Activated CD8-positive, alpha-beta T cell treated with anti-CD3 and anti-CD28 coated beads for 36 hours (primary cell): Measurements from ENCODE around the gene TSC2. TPM values are rescaled to one million over a fixed set of nuclear protein-coding genes. Genes with fewer than 3 reads are reported as not detected.
"Not testable (repeated sequence)": the region's sequence is repeated elsewhere in the genome, so short reads cannot be mapped to it uniquely, and the experiment has no call there.

Source experiments
- ATAC-seq: fragments of 200-7000 bp; cut with Tn5 transposase; one replicate; pipeline ENCODE4 v1.10.0; 2021; ENCODE audit warnings: mild to moderate bottlenecking, moderate library complexity
- CTCF ChIA-PET: fragments of 350-600 bp; sonication (Branson Sonifier 250); formaldehyde crosslinking; loops from one replicate; lab custom pipeline; 2021; ENCODE audit warnings: antibody characterized with exemption; lab: Charles Lee
- POLR2A ChIA-PET: fragments of 350-600 bp; sonication (Branson Sonifier 250); formaldehyde crosslinking; loops from one replicate; lab custom pipeline; 2021; ENCODE audit warnings: antibody characterized with exemption; lab: Charles Lee
- DNase-seq: peaks from one replicate; pipeline ENCODE4 v3.0.0-alpha.2; 2020
- H3K27ac Mint-ChIP-seq: one replicate; pipeline ENCODE4 v1.8.0; 2021; ENCODE audit warnings: mild to moderate bottlenecking, mixed read lengths
- H3K27me3 Mint-ChIP-seq: one replicate; pipeline ENCODE4 v1.8.0; 2021; ENCODE audit warnings: mixed read lengths
- H3K36me3 Mint-ChIP-seq: one replicate; pipeline ENCODE4 v1.8.0; 2021; ENCODE audit warnings: low read depth, mixed read lengths
- H3K4me1 Mint-ChIP-seq: one replicate; pipeline ENCODE4 v1.8.0; 2021; ENCODE audit warnings: low read depth, mixed read lengths
- H3K4me3 Mint-ChIP-seq: one replicate; pipeline ENCODE4 v1.8.0; 2021; ENCODE audit warnings: mild to moderate bottlenecking, moderate library complexity, mixed read lengths
- H3K9me3 Mint-ChIP-seq: one replicate; pipeline ENCODE4 v1.8.0; 2021; ENCODE audit warnings: mixed read lengths
- CTCF ChIP-seq: fragments of 200-600 bp; IDR thresholded peaks from one replicate; pipeline ENCODE4 v1.8.0; 2022; ENCODE audit warnings: antibody characterized with exemption, mild to moderate bottlenecking
- intact Hi-C: fragments of 100-400 bp; cut with micrococcal nuclease; formaldehyde crosslinking; loops from one replicate; pipeline ENCODE4 v1.10.0; 2022
- total RNA-seq, 2 experiments: library from RNA; stranded (reverse); gene quantifications; one replicate each; pipeline ENCODE4 v1.2.3, GENCODE V29; 2021

Gene TSC2
- total RNA-seq, 2 experiments from 2014 or later, result 54.4 to 57.3 TPM

GRCh38 chr16:2009791-2010510 lies 37.8 kb upstream of the TSC2 start, which contains the start of gene ZNF598:
Gene ZNF598, minus strand, starts transcription at chr16:2009821.
- no peak for TF ChIP-seq CTCF
- Mint-ChIP-seq H3K4me3 (peak within 1 kb of the TSS; percentile 97), H3K36me3 (peaks cover 34% of the 10 kb centered on the region), H3K27me3 (no peaks in the 10 kb centered on the region), H3K4me1 (peaks cover 39% of the 10 kb centered on the region), H3K9me3 (no peaks in the 10 kb centered on the region), H3K27ac (peak within 1 kb of the TSS; percentile 94)
- ChIA-PET POLR2A (interaction anchor here (1.1 to 2.8 kb wide), 5 partner anchors 14 to 142 kb away, joined by 5 to 12 read pairs (median 8); partner anchors contain the start of genes RPS2 and TBL3), CTCF (interaction anchor here (2.2 kb wide), 1 partner anchor 131 kb away, joined by 8 read pairs; no protein-coding TSS in a partner anchor)
- intact Hi-C loops, result no loop called here
- DNase-seq, result peak; percentile 83
- ATAC-seq, result peak; percentile 94

DNA sequence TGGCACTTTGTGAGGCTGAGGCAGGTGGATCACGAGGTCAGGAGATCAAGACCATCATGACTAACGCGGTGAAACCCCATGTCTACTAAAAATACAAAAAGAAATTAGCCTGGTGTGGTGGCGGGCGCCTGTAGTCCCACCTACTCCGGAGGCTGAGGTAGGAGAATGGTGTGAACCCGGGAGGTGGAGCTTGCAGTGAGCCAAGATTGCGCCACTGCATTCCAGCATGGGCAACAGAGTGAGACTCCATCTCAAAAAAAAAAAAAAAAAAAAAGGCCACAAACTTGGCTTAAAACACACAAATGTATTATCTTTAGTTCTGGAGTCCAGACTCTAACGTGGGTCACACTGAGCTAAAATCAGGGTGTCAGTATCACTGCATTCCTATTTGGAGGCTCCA lies 36.1 kb upstream of the TSC2 start:
- peak overlapping the region; percentile 21 for H3K4me3 Mint-ChIP-seq
- ATAC-seq, H3K27me3 Mint-ChIP-seq, intact Hi-C loops, H3K27ac Mint-ChIP-seq, H3K9me3 Mint-ChIP-seq, DNase-seq: not testable (repeated sequence)
- peaks cover 25% of the 10 kb centered on the region for H3K4me1 Mint-ChIP-seq
- peaks cover 25% of the 10 kb centered on the region for H3K36me3 Mint-ChIP-seq
- ChIA-PET CTCF (interaction anchor here (2.3 kb wide), 1 partner anchor 11 kb away, joined by 9 read pairs; no protein-coding TSS in a partner anchor), POLR2A (interaction anchor here (0.6 to 2.5 kb wide), 6 partner anchors 8 to 143 kb away, joined by 3 to 8 read pairs (median 4); partner anchors contain the start of genes NPW, RPS2 and TRAF7)

- peaks cover 8% of the 10 kb centered on the region for H3K36me3 Mint-ChIP-seq
- H3K27me3 Mint-ChIP-seq, result no peaks in the 10 kb centered on the region
- DNase-seq (no peak), ATAC-seq (no peak)
- CTCF ChIA-PET, result interaction anchor here (0.7 to 1.5 kb wide), 3 partner anchors 9 to 127 kb away, joined by 3 to 7 read pairs (median 6); no protein-coding TSS in a partner anchor
- H3K4me3 Mint-ChIP-seq, result no peak overlapping the region
- H3K9me3 Mint-ChIP-seq, result no peaks in the 10 kb centered on the region
- peaks cover 7% of the 10 kb centered on the region for H3K4me1 Mint-ChIP-seq
- no peak for TF ChIP-seq CTCF
- intact Hi-C loops, result no loop called here
- POLR2A ChIA-PET, result interaction anchor here (0.6 kb wide), 1 partner anchor 138 kb away, joined by 3 read pairs; no protein-coding TSS in a partner anchor
- H3K27ac Mint-ChIP-seq, result no peak overlapping the region
Observed at GRCh38 chr16:2013527-2013926, 34.3 kb upstream of the TSC2 start.

GRCh38 chr16:2015117-2015946 lies 32.5 kb upstream of the TSC2 start:
- no peak for TF ChIP-seq CTCF
- Mint-ChIP-seq H3K36me3 (peaks cover under 1% of the 10 kb centered on the region), H3K27me3 (peaks cover 5% of the 10 kb centered on the region), H3K27ac (no peak overlapping the region), H3K4me3 (no peak overlapping the region), H3K4me1 (peaks cover 2% of the 10 kb centered on the region), H3K9me3 (no peaks in the 10 kb centered on the region)
- DNase-seq (no peak), ATAC-seq (no peak)
- ChIA-PET CTCF (interaction anchor here (0.9 kb wide), 1 partner anchor 125 kb away, joined by 4 read pairs; no protein-coding TSS in a partner anchor), POLR2A (no interaction called here)
- intact Hi-C loops, result no loop called here

DNA sequence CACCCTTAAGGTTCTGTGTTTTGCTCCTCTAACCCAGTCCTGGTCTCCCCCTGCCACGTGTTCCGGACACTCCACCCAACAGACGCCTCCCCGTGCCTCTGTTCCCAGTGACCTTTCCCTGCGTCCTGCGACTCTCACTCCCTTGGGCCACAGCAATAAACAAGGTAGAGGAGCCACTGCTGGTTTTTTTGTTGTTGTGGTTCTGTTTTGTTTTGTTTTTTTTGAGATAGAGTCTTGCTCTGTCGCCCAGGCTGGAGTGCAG lies 31.9 kb upstream of the TSC2 start:
- TF ChIP-seq CTCF, result no peak
- Mint-ChIP-seq H3K4me1 (peaks cover 4% of the 10 kb centered on the region), H3K4me3 (no peak overlapping the region), H3K36me3 (no peaks in the 10 kb centered on the region), H3K9me3 (no peaks in the 10 kb centered on the region), H3K27me3 (peaks cover 10% of the 10 kb centered on the region), H3K27ac (no peak overlapping the region)
- CTCF ChIA-PET, result interaction anchor here (1.1 to 1.7 kb wide), 6 partner anchors 10 to 125 kb away, joined by 3 to 8 read pairs (median 4); partner anchors contain the start of gene PKD1
- POLR2A ChIA-PET, result no interaction called here
- intact Hi-C loops, result no loop called here
- ATAC-seq (no peak), DNase-seq (no peak)
